ENCODE data around the gene MARCHF10. TPM values are rescaled to one million over a fixed set of nuclear protein-coding genes. Genes with fewer than 3 reads are reported as not detected.

MARCHF10 gene
- total and polyA plus RNA-seq, 2 of the 4 experiments (the other 2 are of a cell fraction): 0.18 to 0.74 TPM

GRCh38 chr17:62737513-62737912 lies 70.6 kb downstream of the MARCHF10 start:
- Histone ChIP-seq H3K4ac (ENCODE audit: low read depth, low read length) (no peak overlapping the region), H2BK5ac (ENCODE audit: low read depth, low read length, poor library complexity, severe bottlenecking) (no peak overlapping the region), H3K9ac (ENCODE audit: low read depth, low read length) (no peak overlapping the region), H3K4me3 (ENCODE audit: insufficient read depth, low read depth, low read length) (no peak overlapping the region), H3K4me1 (ENCODE audit: control insufficient read depth, insufficient read depth, low read length) (0 out of 2 replicates have a peak, but pooled peaks cover 2% of the 10 kb centered on the region), H3K14ac (replicated peaks; ENCODE audit: low read depth, low read length) (no peak overlapping the region), H2AK5ac (ENCODE audit: low read depth, low read length) (no peak overlapping the region), H3K4me2 (ENCODE audit: low read depth, low read length) (no peak overlapping the region), H2BK20ac (ENCODE audit: low read depth, low read length) (no peak overlapping the region), H4K8ac (ENCODE audit: low read depth in 2 of 2, low read length in 2 of 2) (no peak overlapping the region), H3K9me1 (ENCODE audit: insufficient read depth, low read length) (no peaks in the 10 kb centered on the region), H2AFZ (replicated peaks; ENCODE audit: low read length, poor library complexity) (no peak overlapping the region), H3K9me3 (ENCODE audit: control insufficient read depth, insufficient read depth, low read length) (no peaks in the 10 kb centered on the region), H3K56ac (ENCODE audit: extremely low read depth, insufficient read depth, low read length) (no peak overlapping the region), H3K79me1 (ENCODE audit: low read depth in 1 of 2, low read length in 2 of 2) (no peaks in the 10 kb centered on the region), H4K20me1 (ENCODE audit: insufficient read depth, low read length) (no peaks in the 10 kb centered on the region), H3K27ac (ENCODE audit: insufficient read depth, low read length) (no peak overlapping the region), H4K91ac (ENCODE audit: insufficient read depth, low read depth, low read length) (no peak overlapping the region), H3K27me3 (ENCODE audit: control insufficient read depth, insufficient read depth, low read length) (0 out of 2 replicates have a peak, but pooled peaks cover 1% of the 10 kb centered on the region), H3K18ac (ENCODE audit: low read depth, low read length) (no peak overlapping the region), H3K23ac (ENCODE audit: low read depth, low read length) (no peak overlapping the region), H2BK15ac (ENCODE audit: low read depth, low read length) (no peak overlapping the region), H3K36me3 (ENCODE audit: control insufficient read depth, insufficient read depth, low read length) (no peaks in the 10 kb centered on the region), H2BK120ac (ENCODE audit: low read depth, low read length) (no peak overlapping the region), H4K5ac (ENCODE audit: low read depth, low read length) (no peak overlapping the region), H2AK9ac (replicated peaks; ENCODE audit: low read depth, low read length, poor library complexity) (no peak overlapping the region)
- ATAC-seq (ENCODE audit: low read depth) (no peak), DNase-seq (no peak)
- in situ Hi-C loops (cut with MboI; ENCODE audit: low sequenced_read_pairs): no loop called here
- dilution Hi-C loops (cut with HindIII; ENCODE audit: low sequenced_read_pairs, unreplicated experiment): no loop called here
- BruUV-seq (replicated peaks): no TSS peak
- CTCF ChIA-PET: no interaction called here
- intact Hi-C loops (cut with micrococcal nuclease): no loop called here
- WGBS, 2 experiments (ENCODE audit: extremely low coverage in 2 of 2, insufficient read length in 1 of 2): 87% methylated on average over 2 of the region's 8 CpGs; no CpG with 5 or more reads in 1 of the 2 experiments
- POLR2A ChIA-PET (ENCODE audit: unreplicated experiment): no interaction called here
- no peak for TF ChIP-seq RCOR1 (IDR thresholded peaks at IDR 0.05; ENCODE audit: insufficient replicate concordance, low read length)
- no peak for TF ChIP-seq MXI1 (IDR thresholded peaks at IDR 0.05; ENCODE audit: borderline replicate concordance, low read depth, low read length)
- no peak for TF ChIP-seq BHLHE40 (IDR thresholded peaks at IDR 0.05; ENCODE audit: low read depth, low read length)
- TF ChIP-seq ELK1 (IDR thresholded peaks at IDR 0.05; ENCODE audit: borderline replicate concordance, low read depth, low read length): no peak
- TF ChIP-seq MAZ (IDR thresholded peaks at IDR 0.05; ENCODE audit: borderline replicate concordance, low read depth, low read length): no peak
- TF ChIP-seq CEBPB (IDR thresholded peaks at IDR 0.05; ENCODE audit: low read depth, low read length): no peak
- TF ChIP-seq NFE2L2 (IDR thresholded peaks at IDR 0.05; ENCODE audit: low read depth, low read length): no peak
- no peak for TF ChIP-seq SMC3 (IDR thresholded peaks at IDR 0.05; ENCODE audit: low read depth, low read length)
- TF ChIP-seq MAFK (IDR thresholded peaks at IDR 0.05; ENCODE audit: low read depth, low read length): no peak
- no peak for TF ChIP-seq CTCF (conservative IDR thresholded peaks at IDR 0.05; ENCODE audit: low read depth, low read length)

All from IMR-90 (cell line).